Heart left ventricle (tissue), 16 donors: ENCODE measurements around the gene BMERB1. TPM values are rescaled to one million over a fixed set of nuclear protein-coding genes. Genes with fewer than 3 reads are reported as not detected.
"Not testable (repeated sequence)": the region's sequence is repeated elsewhere in the genome, so short reads cannot be mapped to it uniquely, and the experiment has no call there.

Source experiments
- ATAC-seq, 4 donors: fragments of 200-7000 bp; cut with Tn5 transposase; one replicate each; pipeline ENCODE4 v1.9.1; 2020 to 2022; ENCODE audit warnings: moderate library complexity in 4 of 4, mild to moderate bottlenecking in 3 of 4, moderate number of reproducible peaks in 1 of 4
- DNase-seq, 5 donors: peaks; one replicate each; pipeline ENCODE4 v3.0.0-alpha.2; 2020
- H3K27ac ChIP-seq, 12 donors: fragments of 200-600 bp; sonication (generic) in 4 of 12; one replicate each; pipeline versions ENCODE4 v1.5.0 to v1.8.0; 2016 to 2022; ENCODE audit warnings: mild to moderate bottlenecking in 2 of 12
- H3K27me3 ChIP-seq, 9 donors: fragments of 200-600 bp; sonication (generic) in 2 of 9; one replicate each; pipeline versions ENCODE4 v1.5.1 to v1.8.0; 2016 to 2022; ENCODE audit warnings: mild to moderate bottlenecking in 3 of 9
- H3K36me3 ChIP-seq, 9 donors: fragments of 200-600 bp; sonication (generic) in 2 of 9; one replicate each; pipeline versions ENCODE4 v1.5.0 to v1.8.0; 2018 to 2022; ENCODE audit warnings: mild to moderate bottlenecking in 2 of 9
- H3K4me1 ChIP-seq, 12 donors: fragments of 200-600 bp; sonication (generic) in 4 of 12; one replicate each; pipeline versions ENCODE4 v1.5.0 to v1.8.0; 2016 to 2022; ENCODE audit warnings: mild to moderate bottlenecking in 3 of 12
- H3K4me3 ChIP-seq, 12 donors: fragments of 200-600 bp; sonication (generic) in 4 of 12; one replicate each; pipeline versions ENCODE4 v1.5.0 to v1.8.0; 2017 to 2022; ENCODE audit warnings: mild to moderate bottlenecking in 9 of 12, moderate library complexity in 4 of 12
- H3K9me3 ChIP-seq, 12 donors: fragments of 200-600 bp; sonication (generic) in 4 of 12; one replicate each; pipeline versions ENCODE4 v1.5.0 to v1.8.0; 2016 to 2022; ENCODE audit warnings: mild to moderate bottlenecking in 1 of 12
- POLR2A ChIP-seq, 2 donors: fragments of 450-650 bp; IDR thresholded peaks; one replicate each; pipeline ENCODE4 v1.6.1; 2017; ENCODE audit warnings: antibody characterized with exemption in 2 of 2, mild to moderate bottlenecking in 2 of 2, moderate library complexity in 2 of 2
- WGBS, 4 donors: extraction: QIAGEN DNeasy Blood & Tissue Kit in 2 of 4; methylation state at CpG; one replicate each; pipeline versions ENCODE4 v1.1.5 to v1.1.7; 2013 to 2018; 5-methylcytosine and 5-hydroxymethylcytosine counted together
- intact Hi-C, 10 donors: fragments of 100-400 bp; cut with DNase I; formaldehyde crosslinking; loops; one replicate each; pipeline versions ENCODE4 v1.11.1 to v1.14.2; 2022
- polyA plus RNA-seq, 2 donors: library from polyadenylated mRNA; stranded (reverse); fragments of 200-250 nt; gene quantifications; one replicate each; pipeline ENCODE4 v1.2.3, GENCODE V29; 2013
- total RNA-seq, 9 donors: library from RNA; depleted of rRNA in 2 of 9; stranded (reverse); fragments of >200 nt in 2 of 9; fragmentation: NEBNext Ultra II Directional in 3 of 9; extraction: Animal tissue kit (Norgen Biotek cat#: 25700) in 3 of 9; gene quantifications; one replicate each; pipeline versions ENCODE4 v1.1.0 to v1.2.4, GENCODE V29; 2016 to 2023
- TF ChIP-seq, protein P1 (sequence below), 12 donors: fragments of 200-600 bp; sonication (generic) in 4 of 12; IDR thresholded peaks; one replicate each; pipeline versions ENCODE4 v1.5.0 to v1.8.0; 2018 to 2022; ENCODE audit warnings: antibody characterized with exemption in 12 of 12, mild to moderate bottlenecking in 5 of 12
- donor health status: ischemic (EF 13 %, LVEDD 7.1; RV severe dilation, severe dysfunction).
- donor health status: healthy with polysubstance abuse.
- donor health status: DM: no; HTN: yes; CAD: no.
- donor health status: DM: no; HTN: no; CAD: no.
- donor health status: ischemic (EF 25% LVEDD 6.9; RV normal size, moderate dysfunction).
- donor health status: ischemic (EF 25% LVEDD 5.7; RV mildly dilated, moderate dysfunction).
- donor health status: healthy.
- donor health status: DM: yes; HTN: yes; CAD: no.
- donor health status: ischemic (EF 35%, LVEDD 5.7; RV mildly dilated, moderate dysfunction).
- donor health status: nonischemic (EF 11% LVEDD 7.7; RV severe dilation, severe dysfunction).
- donor health status: DM: yes; HTN: yes; CAD: no.
- donor health status: PGD.
- donor health status: ischemic (EF 29% LVEDD 5.4; RV normal size, mild dysfunction).
- donor health status: nonischemic (EF 23%, LVEDD 6.1; RV moderate dilation, normal function).

The BMERB1 gene
- total and polyA plus RNA-seq, 11 donors: 20.8 to 105 (median 70.5) TPM

DNA sequence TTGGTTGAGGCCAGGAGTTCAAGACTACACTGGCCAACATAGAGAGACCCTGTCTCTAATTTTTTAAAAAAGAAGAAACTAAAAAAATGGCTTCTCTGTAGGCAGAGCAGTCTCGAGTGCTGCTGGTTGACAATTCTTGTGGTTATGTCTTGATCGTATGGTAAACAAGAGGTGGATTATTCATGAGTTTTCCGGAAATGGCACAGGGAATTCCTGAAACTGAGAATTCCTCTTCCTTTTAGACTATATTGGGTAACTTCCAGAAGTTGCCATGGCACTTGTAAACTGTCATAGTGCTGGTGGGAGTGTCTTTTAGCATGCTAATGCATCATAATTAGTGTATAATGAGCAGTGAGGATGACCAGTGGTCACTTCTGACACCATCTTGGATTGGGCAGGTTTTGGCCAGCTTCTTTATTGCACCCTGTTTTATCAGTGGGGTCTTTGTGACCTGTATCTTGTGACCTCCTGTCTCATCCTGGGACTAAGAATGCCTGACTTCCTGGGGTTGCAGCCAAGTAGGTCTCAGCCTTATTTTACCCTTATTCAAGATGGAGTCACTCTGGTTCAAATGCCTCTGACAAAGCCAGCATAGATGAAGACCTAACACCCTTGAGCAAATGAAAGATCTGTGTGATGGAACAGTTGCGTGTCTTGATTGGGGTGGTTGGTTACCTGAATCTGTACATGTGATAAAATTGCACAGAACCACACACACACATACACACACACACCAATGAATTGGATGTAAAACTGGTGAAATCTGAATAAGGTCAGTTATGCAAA lies 30.2 kb downstream of the BMERB1 start:
- H3K9me3 ChIP-seq: peaks cover 0 to 17% (median 7%) of the 10 kb centered on the region in 12 donors
- WGBS, 4 donors: 71 to 83% (median 80%) methylated on average over 4 of the region's 4 CpGs
- no peaks in the 10 kb centered on the region for H3K36me3 ChIP-seq
- ATAC-seq (no peak), DNase-seq (no peak)
- no peak overlapping the region for H3K4me3 ChIP-seq
- no peak for TF ChIP-seq POLR2A (IDR thresholded peaks at IDR 0.05)
- TF ChIP-seq, protein P1, sequence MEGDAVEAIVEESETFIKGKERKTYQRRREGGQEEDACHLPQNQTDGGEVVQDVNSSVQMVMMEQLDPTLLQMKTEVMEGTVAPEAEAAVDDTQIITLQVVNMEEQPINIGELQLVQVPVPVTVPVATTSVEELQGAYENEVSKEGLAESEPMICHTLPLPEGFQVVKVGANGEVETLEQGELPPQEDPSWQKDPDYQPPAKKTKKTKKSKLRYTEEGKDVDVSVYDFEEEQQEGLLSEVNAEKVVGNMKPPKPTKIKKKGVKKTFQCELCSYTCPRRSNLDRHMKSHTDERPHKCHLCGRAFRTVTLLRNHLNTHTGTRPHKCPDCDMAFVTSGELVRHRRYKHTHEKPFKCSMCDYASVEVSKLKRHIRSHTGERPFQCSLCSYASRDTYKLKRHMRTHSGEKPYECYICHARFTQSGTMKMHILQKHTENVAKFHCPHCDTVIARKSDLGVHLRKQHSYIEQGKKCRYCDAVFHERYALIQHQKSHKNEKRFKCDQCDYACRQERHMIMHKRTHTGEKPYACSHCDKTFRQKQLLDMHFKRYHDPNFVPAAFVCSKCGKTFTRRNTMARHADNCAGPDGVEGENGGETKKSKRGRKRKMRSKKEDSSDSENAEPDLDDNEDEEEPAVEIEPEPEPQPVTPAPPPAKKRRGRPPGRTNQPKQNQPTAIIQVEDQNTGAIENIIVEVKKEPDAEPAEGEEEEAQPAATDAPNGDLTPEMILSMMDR (IDR thresholded peaks at IDR 0.05): no peak
- H3K4me1 ChIP-seq: no peaks in the 10 kb centered on the region
- intact Hi-C loops: no loop called here
- no peaks in the 10 kb centered on the region for H3K27me3 ChIP-seq
- H3K27ac ChIP-seq: no peak overlapping the region

DNA sequence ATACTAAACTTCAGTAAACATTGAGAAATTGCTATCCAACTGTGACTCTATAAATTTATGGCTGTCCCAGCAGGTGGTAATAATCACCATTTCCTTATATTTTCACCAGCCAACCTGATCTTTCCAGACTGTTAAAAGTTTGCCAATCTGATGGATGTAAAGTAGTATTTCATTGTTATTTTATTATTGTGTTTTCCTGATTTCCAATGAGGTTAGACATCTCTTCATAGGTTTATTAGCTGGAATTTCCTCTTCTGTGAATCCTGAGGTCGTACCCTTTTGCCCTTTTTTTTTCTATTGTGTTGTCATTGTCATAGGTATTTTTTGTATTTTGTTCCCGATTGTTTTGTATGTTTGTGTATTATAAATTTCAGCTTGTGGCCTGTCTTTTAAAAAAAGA lies 31.7 kb downstream of the BMERB1 start:
- TF ChIP-seq, protein P1 (IDR thresholded peaks at IDR 0.05): no peak
- no peak for TF ChIP-seq POLR2A (IDR thresholded peaks at IDR 0.05)
- Histone ChIP-seq H3K27me3 (no peaks in the 10 kb centered on the region), H3K4me1 (no peaks in the 10 kb centered on the region), H3K4me3 (no peak overlapping the region), H3K27ac (no peak overlapping the region), H3K9me3 (peaks cover 0 to 24% (median 8%) of the 10 kb centered on the region in 12 donors), H3K36me3 (no peaks in the 10 kb centered on the region)
- intact Hi-C loops: no loop called here
- ATAC-seq: no peak
- WGBS, 4 donors: 82 to 87% (median 85%) methylated on average over 2 of the region's 2 CpGs
- no peak for DNase-seq

DNA sequence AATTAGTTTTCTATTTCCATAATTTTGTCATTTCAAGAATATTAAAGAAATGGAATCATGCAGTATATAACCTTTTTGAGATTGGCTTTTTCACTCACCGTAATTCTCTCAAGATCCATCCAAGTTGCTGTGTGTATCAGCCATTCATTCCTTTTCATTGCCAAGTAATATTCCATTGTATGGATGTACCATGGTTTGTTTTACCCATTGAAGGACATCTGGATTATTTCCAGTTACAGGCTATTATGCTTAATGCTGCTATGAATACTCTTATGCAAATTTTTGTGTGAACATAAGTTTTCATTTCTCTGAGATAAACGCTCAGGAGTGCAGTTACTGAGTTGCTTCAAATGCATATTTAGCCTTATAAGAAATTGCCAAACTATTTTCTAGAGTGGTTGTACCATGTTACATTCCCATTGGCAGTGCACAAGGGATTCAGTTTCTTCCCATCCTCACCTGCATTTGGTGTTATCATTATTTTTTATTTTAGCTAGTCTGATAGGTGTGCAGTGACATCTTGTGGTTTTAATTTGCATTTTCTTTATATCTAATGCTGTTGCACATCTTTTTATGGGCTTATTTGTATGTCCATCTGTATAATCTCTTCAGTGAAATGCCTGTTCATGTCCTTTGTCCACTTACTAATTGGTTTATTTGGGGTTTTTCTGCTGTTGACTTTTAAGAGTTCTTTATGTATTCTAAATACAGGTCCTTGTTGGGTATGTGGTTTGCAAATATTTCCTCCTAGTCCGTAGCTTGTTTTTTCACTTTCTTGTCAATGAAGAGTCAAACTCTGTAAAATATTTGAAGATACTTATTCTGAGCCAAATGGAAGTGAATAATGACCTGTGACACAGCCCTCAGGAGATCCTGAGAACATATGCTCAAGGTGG lies 32.7 kb downstream of the BMERB1 start:
- ATAC-seq (no peak), DNase-seq (no peak)
- Histone ChIP-seq H3K27me3 (no peaks in the 10 kb centered on the region), H3K4me3 (no peak overlapping the region), H3K9me3 (peaks cover 0 to 24% (median 8%) of the 10 kb centered on the region in 12 donors), H3K36me3 (no peaks in the 10 kb centered on the region), H3K4me1 (no peaks in the 10 kb centered on the region), H3K27ac (no peak overlapping the region)
- TF ChIP-seq, protein P1 (IDR thresholded peaks at IDR 0.05): peak in 1 of 12 donors; percentile 16
- no peak for TF ChIP-seq POLR2A (IDR thresholded peaks at IDR 0.05)
- intact Hi-C loops: no loop called here
- WGBS, 4 donors: 65 to 67% (median 66%) methylated on average over 3 of the region's 3 CpGs

DNA sequence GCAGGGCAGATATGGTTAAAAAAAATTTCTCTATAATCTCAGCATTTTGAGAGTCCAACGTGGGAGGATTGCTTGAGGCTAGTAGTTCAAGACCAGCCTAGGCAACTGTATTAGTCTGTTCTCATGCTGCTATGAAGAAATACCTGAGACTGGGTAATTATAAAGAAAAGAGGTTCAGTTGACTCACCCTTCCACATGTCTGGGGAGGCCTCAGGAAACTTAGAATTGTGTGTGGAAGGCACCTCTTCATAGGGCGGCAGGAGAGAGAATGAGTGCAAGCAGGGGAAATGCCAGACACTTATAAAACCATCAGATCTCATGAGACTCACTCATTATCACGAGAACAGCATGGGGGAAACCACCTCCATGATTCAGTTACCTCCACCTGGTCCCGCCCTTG lies 42.6 kb downstream of the BMERB1 start:
- not testable (repeated sequence) for H3K4me3 ChIP-seq, H3K36me3 ChIP-seq, DNase-seq, ATAC-seq, H3K27ac ChIP-seq, H3K4me1 ChIP-seq, H3K9me3 ChIP-seq, H3K27me3 ChIP-seq
- WGBS, 4 donors: 80 to 91% (median 87%) methylated on average over 4 of the region's 4 CpGs
- intact Hi-C loops: loop anchor here in 1 of 10 donors (5.0 kb wide), 1 partner anchor 35 kb away; no protein-coding TSS in a partner anchor
